Gastrocnemius medialis (tissue), 4 donors: ENCODE results near the gene ERCC6L2.

Experiments
- CTCF ChIP-seq, 5 experiments: fragments of 450-650 bp in 3 of 5; fragments of 200-600 bp in 2 of 5; sonication (generic) in 2 of 5; IDR thresholded peaks in 4 of 5; conservative IDR thresholded peaks in 1 of 5; 1 replicate in 4 of 5; 2 replicates in 1 of 5; pipeline ENCODE4 v1.5.1; 2016 to 2019; ENCODE audit warnings: antibody characterized with exemption in 5 of 5, mild to moderate bottlenecking in 3 of 5, moderate library complexity in 3 of 5
- POLR2A ChIP-seq, 2 donors: fragments of 450-650 bp; IDR thresholded peaks; one replicate each; pipeline ENCODE4 v1.6.1; 2017; ENCODE audit warnings: antibody characterized with exemption in 2 of 2, mild to moderate bottlenecking in 2 of 2, moderate library complexity in 2 of 2

GRCh38 chr9:95935861-95936578 is 60.5 kb downstream of the ERCC6L2 start:
- TF ChIP-seq CTCF (IDR thresholded peaks at IDR 0.05 in 4 of 5, conservative IDR thresholded peaks at IDR 0.05 in 1 of 5) (no peak), POLR2A (IDR thresholded peaks at IDR 0.05) (no peak)
